Sciatic nerve (tissue), 2 donors: ENCODE results near the gene ELOVL2. TPM values are rescaled to one million over a fixed set of nuclear protein-coding genes. Genes with fewer than 3 reads are reported as not detected.

Experiments
- ATAC-seq: fragments of 200-7000 bp; cut with Tn5 transposase; one replicate; pipeline ENCODE4 v1.9.1; 2020; ENCODE audit warnings: mild to moderate bottlenecking, moderate library complexity
- DNase-seq: peaks from one replicate; pipeline ENCODE4 v3.0.0-alpha.2; 2020; ENCODE audit warnings: low spot score
- intact Hi-C: fragments of 100-400 bp; cut with DNase I; formaldehyde crosslinking; loops from one replicate; pipeline ENCODE4 v1.14.2; 2022
- total RNA-seq: library from RNA; stranded (reverse); fragmentation: NEBNext Ultra II Directional; extraction: Animal tissue kit (Norgen Biotek cat#: 25700); gene quantifications from one replicate; pipeline ENCODE4 v1.2.1, GENCODE V29; 2021
- donor health status: DM: no; HTN: no; CAD: no.
- donor health status: DM: no; HTN: no; CAD: no.

The ELOVL2 gene
- total RNA-seq, 1 donor from 2014 or later = 2.9 TPM

DNA sequence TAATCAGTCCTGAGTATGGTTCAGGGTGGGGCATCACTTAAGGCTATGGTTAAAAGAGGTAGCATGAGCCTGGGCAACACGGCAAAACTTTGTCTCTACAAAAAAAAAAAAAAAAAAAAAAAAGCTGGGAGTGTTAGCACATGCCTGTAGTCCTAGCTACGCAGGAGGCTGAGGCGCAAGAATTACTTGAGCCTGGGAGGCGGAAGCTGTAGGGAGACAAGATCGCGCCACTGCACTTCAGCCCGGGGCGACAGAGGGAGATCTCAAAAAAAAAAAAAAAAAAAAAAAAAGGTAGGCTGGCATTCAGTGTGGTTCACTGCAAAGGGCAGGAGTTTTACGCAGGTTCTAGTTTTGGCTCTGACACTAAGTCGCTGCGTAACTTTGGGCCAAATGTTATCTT lies 15.1 kb downstream of the ELOVL2 start:
- DNase-seq (no peak), ATAC-seq (no peak)
- intact Hi-C loops = no loop called here

DNA sequence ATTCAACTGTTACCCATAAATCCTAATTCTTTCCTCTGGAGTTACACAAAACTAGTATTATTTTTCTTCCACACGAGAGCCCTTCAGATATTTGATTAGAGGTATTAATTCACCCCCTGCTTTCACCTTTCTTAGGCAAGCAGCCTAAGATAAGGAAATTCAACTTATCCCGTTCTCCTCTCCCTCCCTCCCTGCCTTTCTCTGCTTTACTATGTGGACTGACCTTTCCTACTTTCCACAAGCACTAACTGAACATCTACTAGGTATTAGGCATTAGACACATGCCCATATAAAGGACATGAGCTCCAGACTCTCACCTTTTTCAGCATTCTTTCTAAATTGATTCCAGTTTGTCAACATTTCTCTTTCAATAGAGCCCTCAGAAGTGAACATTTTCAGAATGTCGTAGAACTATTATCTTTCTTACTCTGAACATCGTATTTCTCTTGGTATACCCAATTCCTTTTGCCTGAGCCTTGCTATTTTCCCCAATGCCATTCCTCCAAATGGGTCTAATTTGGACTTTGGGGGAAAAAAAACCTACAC lies 16.5 kb downstream of the ELOVL2 start:
- DNase-seq (no peak), ATAC-seq (no peak)
- intact Hi-C loops = no loop called here

DNA sequence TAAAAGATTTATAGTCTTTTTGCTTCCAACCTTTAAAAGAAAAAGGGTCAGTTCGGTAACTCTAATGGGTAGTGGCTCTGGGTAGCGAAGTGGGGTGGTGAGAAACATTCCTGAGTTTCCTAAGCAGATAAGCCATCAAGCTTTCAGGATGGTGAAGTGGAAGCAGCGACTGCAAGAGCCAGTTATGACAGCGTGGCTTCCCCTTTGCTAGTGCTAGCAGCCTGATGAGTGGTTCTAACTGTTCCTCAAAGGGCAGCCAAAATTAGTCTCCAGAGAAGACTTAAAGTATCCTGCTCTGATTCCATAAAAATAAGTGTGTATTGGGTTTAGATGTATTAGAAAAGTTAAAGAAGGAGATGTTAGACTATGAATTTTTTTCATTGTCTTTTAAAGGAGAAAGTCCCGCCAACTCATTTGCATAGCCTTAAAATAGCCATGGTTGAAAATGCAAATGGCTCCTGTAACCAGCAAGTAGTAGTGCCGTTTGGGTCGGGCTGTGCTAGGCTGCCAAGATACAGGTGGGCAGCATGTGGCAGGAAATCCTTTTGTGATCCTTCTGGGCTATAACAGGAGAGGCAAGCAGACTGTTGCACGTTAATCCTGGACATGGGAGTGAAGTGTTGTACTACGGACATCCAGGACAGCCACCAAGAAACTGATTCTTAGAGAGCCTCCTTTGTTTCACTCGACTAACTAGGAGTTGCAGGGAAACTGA lies 18.0 kb downstream of the ELOVL2 start:
- DNase-seq (no peak), ATAC-seq (no peak)
- intact Hi-C loops = no loop called here

DNA sequence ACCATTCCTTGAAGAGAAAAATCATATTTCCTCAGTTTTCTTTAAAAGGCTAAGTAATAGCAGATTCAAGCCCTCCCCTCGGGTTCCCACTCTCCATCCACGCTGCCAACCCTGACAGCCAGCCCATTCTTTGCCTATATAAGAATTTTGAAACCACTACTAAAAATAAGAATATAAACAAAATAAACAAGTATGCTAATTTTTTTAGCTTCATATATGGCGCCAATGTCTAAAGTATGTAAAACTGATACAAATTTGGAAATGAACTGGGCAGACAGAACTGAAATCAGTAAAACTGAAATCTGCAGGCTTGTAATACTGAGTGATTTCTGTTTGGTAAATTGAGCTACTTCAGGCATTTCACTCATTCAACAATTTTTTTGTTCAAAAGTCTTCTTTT lies 19.0 kb downstream of the ELOVL2 start:
- DNase-seq (no peak), ATAC-seq (no peak)
- intact Hi-C loops = no loop called here

DNA sequence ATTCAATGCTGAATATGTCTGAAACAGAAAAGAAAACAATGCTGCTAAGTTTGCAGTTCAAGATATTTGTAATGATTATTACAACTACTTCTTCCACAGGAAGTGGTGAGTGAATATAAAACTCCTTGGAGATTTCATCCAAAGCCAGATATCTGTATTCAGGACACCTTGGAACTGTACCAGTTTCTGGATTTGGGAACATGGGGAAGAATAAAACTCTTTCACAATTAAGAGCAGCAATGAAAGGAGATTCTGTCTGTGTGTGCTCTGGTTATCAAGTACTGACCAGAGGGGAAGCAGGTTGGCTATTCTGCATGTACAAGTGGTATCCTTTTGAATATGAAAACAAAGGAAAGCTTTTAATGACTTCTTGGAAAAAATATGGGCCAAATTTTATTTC lies 21.1 kb downstream of the ELOVL2 start:
- intact Hi-C loops = no loop called here
- ATAC-seq (peak; percentile 95), DNase-seq (no peak)

DNA sequence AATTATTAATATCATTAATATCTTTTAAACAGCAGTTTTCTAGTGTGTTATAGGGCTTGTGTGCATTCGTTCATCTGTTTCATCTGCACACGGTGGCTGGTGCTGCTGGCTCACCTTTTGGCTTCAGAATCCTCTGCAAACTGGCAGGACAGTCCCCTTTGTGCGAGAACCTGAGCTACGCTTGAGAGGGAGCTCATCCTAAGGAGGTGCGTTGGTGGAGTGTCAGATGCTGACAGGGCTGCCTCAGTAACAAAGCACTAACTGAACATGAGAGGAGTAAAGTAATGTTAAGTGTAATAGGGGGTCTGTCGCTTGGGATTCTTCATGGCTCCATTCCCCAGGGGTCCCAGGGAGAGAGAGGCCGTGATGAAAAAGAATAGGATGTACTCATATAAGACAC lies 22.4 kb downstream of the ELOVL2 start:
- intact Hi-C loops = no loop called here
- DNase-seq (no peak), ATAC-seq (peak; percentile 6)

DNA sequence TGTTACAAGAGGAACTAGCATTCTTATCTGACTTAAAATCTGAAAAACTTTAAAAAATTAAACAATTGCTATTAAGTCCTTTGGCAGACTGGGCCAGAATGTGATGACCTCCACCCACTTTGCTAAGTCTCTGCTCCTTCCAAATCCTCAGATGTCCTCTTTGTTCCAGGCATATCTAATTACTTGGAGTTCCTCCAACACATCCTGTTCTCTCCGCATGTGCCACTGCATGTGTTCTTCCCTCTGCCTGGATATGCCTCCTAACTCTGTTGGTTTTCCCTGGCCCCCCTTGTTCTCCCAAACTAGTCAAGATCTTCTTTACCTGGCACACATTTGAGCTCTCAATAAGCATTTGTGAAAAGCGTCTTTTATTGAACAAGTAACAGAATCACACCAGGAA lies 23.1 kb downstream of the ELOVL2 start:
- intact Hi-C loops = no loop called here
- peak; percentile 46 for ATAC-seq
- DNase-seq = no peak

DNA sequence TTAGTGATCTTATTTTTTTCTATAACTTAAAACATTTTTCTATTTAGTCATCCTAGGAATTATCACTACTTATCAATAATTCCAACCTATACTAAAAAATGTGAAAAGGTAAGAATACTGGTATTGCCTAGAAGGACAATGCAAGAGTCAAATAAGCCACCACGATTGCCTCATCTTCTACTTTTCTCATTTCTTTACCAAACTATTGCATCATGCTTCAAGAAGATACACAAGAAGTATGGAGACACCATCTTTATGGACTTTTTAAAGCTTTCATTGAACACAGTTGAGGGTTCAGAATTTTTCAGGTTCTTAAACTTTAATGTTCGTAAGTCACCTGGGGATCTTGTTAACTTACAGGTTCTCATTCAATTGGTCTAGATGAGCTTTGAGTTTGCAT lies 25.9 kb downstream of the ELOVL2 start:
- ATAC-seq = no peak
- intact Hi-C loops = no loop called here
- no peak for DNase-seq

DNA sequence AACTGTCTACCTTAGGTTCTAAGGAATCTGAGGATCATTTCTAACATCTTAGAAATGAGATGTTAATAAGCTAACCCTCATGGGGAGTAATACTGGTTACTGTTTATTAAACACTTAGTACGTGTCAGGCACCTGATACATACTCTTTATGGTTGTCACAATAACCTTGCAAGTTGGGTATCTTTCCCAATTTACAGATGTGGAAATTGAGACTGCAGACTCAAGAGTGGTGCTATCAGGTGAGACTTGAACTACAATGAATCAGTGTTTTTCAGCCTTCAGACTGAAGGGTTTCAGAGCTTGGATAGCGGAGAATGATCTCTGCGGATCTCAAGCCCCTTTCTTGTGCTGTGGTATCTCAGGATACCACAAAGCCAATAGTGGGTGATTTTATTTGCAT lies 27.0 kb downstream of the ELOVL2 start:
- ATAC-seq (no peak), DNase-seq (no peak)
- intact Hi-C loops = no loop called here

DNA sequence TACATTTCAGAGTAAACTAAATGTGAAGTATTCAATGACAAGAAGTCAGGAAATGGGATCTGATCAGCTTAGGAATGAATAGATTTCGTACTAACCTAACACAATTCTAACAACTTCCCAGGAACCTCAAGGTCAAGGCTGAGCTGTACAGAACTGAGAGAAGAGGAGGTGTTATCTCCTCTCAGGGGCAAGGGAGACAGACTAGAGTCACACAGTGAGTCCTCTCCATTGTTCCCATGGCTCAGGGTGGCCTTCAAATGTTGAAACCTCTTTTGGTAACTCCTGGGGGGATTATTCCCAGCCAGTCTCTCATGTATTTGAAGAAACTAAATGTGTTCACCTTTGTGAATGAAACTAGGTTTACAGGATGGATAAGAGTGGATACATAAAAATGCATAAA lies 27.7 kb downstream of the ELOVL2 start:
- DNase-seq (no peak), ATAC-seq (no peak)
- intact Hi-C loops = no loop called here

DNA sequence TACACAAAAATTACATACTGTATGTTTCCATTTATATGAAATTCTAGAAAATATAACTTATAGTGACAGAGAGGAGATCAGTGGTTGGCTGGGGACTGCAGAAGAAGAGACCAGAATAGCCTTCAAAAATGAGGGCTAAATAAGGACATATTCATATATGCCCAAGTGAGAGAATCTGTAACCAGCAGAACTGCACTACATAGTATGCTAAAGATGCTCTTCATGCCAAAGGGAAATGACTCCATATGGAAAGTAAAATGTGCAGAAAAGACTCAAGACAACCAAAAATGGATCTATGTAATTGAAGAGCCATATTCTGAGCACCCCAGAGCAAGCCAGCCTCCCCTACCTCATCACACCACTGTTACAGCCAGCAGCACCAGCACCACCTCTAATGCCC lies 29.0 kb downstream of the ELOVL2 start:
- ATAC-seq = no peak

DNA sequence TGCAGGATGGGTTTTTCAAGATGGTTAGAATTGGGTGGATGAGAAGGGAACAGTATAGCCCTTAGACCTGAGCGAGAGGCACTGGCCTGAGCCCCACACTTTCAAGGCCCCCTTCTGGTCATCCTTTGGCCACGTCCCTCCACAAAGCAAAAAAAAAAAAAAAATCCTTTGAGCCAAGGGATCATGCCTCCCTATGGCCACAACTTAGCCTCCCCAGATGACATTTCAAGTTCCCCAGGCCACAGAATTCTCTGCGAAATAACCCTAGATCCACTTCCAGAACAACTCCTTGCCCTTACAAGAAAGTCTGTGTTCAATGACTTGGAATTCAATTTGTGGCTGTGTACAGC lies 30.4 kb downstream of the ELOVL2 start:
- intact Hi-C loops = no loop called here
- DNase-seq = no peak
- ATAC-seq = no peak

More for the DNA sequence above, 29.0 kb downstream of the ELOVL2 start:
- intact Hi-C loops = no loop called here
- DNase-seq = no peak

DNA sequence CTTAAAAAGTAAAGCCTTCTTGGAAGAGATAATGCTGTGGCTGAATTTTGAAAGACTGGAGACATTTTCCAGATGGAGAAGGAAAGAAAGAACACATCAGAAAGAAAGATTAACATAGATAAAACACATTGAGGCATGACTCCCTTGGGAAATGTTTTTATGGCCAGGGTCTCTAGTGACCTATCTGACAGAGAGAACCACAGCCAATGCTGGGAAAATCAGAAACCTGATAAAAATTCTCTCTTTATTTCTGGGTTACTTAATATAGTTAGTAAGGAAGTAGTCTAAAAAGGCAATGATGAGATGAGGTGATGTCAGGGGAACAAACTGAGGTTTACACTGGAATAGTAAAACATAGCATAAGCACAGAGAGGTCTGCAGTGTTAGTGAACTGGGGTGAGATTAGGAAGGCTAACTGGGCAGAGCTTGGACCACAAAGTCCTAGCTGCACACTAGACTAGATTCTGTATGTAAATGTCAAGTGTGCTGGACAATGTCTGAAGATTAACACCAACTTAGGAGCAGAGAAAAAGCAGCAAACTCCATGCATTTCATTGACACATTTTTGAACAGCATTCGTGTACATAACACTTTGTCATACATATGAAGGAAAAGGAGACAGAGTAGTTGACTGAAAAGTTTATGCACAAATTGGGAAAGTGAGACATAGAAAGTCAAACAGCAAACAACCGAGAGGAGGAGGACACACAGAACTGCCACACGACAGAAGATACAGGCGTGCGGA lies 31.0 kb downstream of the ELOVL2 start:
- DNase-seq (no peak), ATAC-seq (no peak)
- intact Hi-C loops = no loop called here

DNA sequence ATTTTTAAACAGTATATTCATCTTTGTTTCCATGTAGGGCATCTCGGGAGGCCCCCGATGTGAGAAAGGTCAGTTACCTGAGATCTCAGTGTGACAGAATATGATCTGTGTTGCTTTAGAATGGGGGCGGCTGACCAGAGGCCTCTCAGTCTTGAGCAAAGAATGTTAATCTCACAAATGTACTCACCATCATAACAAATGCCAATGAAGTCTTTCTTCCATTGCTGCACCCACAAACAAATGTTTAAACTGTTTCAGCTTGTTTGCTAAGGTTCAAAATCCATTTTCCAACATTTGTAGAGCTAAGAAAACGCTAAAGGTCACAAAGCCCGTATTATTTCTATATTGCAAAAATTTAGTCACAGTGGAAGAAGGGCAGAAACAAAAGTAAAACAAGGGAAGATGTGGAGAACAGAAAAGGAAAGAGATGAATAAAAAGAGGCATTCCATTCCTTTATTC lies 31.8 kb downstream of the ELOVL2 start:
- intact Hi-C loops = no loop called here
- no peak for ATAC-seq

DNA sequence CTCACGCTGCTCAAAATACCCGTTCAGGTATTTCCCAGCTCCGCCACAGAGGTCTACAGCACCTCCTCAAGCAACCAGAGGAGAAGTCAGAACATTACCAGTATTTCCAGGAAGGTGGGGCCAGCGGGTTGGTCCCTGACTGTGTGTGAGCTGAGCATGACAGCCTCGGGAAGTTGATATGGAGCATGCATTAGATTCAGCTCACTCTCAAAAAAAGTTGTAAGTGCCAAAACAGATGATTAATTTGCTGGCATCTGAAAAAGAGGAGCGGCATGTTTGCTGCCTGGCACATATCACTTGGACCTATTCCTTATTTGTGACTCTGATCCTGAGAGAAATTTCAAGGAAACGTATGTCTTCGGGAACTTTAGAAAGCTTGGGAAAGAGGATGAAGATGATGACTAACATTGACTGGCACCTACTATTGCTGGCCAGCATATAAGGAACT lies 32.3 kb downstream of the ELOVL2 start:
- intact Hi-C loops = no loop called here
- DNase-seq = no peak
- no peak for ATAC-seq

More for the DNA sequence above, 31.8 kb downstream of the ELOVL2 start:
- DNase-seq = no peak

DNA sequence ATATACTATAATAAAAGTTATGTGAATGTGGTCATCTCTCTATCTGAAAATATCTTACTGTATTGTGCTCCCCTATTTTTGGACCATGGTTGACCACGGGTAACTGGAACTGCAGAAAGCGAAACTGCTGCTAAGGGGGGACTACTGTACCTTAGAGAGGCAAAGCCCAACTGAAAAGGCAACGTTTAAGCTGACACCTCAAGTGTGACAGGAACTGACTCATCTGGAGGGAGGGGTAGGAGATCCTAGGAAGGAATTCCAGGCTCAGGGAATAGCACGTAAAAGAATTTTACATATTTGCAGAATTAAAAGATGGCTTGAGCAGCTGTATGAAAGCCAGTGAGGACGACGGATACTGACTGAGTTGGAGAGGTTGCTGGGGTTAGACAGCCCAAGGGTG lies 34.8 kb downstream of the ELOVL2 start:
- intact Hi-C loops = no loop called here

DNA sequence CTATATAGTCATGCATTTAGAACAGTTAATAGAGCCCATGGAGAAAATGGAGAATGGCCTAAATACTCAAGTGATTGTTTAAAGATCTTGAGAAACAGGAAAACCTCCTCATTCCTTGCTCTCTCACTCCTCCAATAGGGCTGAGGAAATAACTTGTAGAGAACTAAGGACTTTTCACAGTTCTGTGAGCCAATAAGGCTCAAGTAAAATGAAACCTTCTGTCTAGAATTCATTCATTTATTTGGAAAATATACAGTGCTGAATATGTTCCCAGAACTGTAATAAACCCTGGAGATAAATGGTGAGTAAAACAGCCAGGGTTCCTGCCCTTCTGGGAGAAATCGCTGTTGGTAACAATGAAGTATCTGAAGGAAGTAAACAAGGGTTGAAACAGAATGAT lies 35.3 kb downstream of the ELOVL2 start:
- ATAC-seq (no peak), DNase-seq (no peak)
- intact Hi-C loops = no loop called here

More for the DNA sequence above, 34.8 kb downstream of the ELOVL2 start:
- DNase-seq (no peak), ATAC-seq (no peak)

DNA sequence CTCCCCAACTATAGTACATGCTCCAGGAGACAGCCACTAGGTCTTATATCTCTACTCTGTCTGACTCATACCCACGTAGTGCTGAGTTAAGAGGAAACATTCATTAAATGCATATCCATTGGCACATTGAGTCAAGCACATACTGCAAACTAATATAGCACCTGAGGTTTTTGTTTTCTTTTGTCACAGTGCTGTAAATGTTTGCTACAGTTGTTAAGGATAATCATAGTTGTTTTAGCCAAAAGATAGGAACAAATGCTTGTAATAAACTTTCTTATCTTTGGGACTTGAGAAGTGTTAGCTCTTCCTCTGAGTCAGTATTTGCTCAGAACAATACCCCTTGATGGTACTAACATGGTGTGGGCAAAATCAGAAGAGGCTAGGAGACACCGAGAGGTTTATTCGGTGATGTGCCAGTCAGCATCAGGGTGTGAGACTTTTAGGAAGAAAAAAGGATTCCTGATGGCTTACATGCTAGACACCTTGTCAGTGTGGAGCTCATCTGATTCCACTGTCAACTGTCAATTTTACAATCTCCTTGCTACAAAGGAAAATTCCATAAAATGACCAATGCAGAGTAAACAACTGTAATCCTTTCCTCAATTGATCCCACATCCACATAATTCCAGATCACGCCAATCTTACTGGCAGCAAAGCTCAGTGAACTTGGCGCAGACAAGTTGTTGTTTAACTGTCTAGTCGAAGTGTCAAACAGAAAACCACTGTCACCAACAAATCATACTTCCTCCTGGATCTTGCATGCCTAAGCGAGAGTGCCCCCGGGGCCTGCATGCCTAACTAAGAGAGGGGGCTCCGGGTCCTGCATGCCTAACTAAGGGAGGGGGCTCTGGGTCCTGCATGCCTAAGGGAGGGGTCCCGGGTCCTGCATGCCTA lies 36.1 kb downstream of the ELOVL2 start:
- no peak for ATAC-seq
- intact Hi-C loops = no loop called here

DNA sequence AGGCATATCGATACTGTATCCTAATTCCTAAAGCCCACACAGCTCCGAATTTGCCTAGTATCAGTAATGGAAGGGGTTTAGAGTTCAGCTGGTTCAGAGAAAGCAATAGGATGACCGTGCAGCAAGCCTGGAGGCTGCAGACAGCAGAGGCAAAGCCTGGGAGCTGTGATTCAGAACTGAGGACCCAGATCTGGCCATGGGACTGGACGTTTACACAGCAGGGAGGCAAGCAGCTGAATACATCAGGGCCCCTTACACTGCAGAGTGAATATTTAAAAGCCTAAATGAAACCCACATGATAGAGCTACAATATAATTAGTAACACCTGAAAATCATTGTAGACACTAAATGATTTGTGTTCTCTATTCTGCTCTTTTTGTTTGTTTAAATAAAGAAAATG lies 38.0 kb downstream of the ELOVL2 start:
- intact Hi-C loops = no loop called here
- no peak for ATAC-seq

More for the DNA sequence above, 36.1 kb downstream of the ELOVL2 start:
- DNase-seq = no peak

More for the DNA sequence above, 38.0 kb downstream of the ELOVL2 start:
- no peak for DNase-seq
